IMR-90 (cell line): ENCODE data around the gene TIMP1. TPM values are rescaled to one million over a fixed set of nuclear protein-coding genes. Genes with fewer than 3 reads are reported as not detected.
A peak's percentile ranks its signal among the peaks of the same experiment; 100 is the strongest.

Experiments
- ATAC-seq: fragments of 200-7000 bp; cut with Tn5 transposase; 2 replicates; pipeline ENCODE4 v1.9.1; 2020; ENCODE audit warnings: low read depth, mild to moderate bottlenecking, moderate library complexity
- BruUV-seq: library from RNA; stranded (reverse); fragments of 400-500 nt; replicated peaks from 2 replicates; lab custom pipeline; 2021; lab: Mats Ljungman, UMichigan
- CTCF ChIA-PET: fragments of 300-600 bp; formaldehyde crosslinking; extraction: SDS; loops from one replicate; lab custom pipeline; 2021; ENCODE audit warnings: antibody characterized with exemption; lab: Yijun Ruan, JAX
- POLR2A ChIA-PET: fragments of 300-600 bp; sonication (Branson Sonifier 250); formaldehyde crosslinking; loops from one replicate; lab custom pipeline; 2022; ENCODE audit warnings: antibody characterized with exemption; ENCODE audit not compliant: unreplicated experiment; lab: Charles Lee
- DNase-seq: peaks from one replicate; pipeline ENCODE4 v3.0.0; 2013
- H2AFZ ChIP-seq: replicated peaks from 2 replicates; pipeline ENCODE3; 2013; ENCODE audit warnings: low read length, mild to moderate bottlenecking; ENCODE audit not compliant: poor library complexity
- H2AK5ac ChIP-seq: 2 replicates; pipeline ENCODE4 v1.6.1; 2013; ENCODE audit warnings: low read depth, low read length, inconsistent platforms
- H2AK9ac ChIP-seq: replicated peaks from 2 replicates; pipeline ENCODE3; 2013; ENCODE audit warnings: mild to moderate bottlenecking, low read depth, low read length, moderate library complexity; ENCODE audit not compliant: poor library complexity
- H2BK120ac ChIP-seq: 2 replicates; pipeline ENCODE4 v1.6.1; 2013; ENCODE audit warnings: low read depth, low read length, inconsistent platforms
- H2BK15ac ChIP-seq: 3 replicates; pipeline ENCODE4 v1.6.1; 2013; ENCODE audit warnings: low read depth, low read length, inconsistent platforms
- H2BK20ac ChIP-seq: 2 replicates; pipeline ENCODE4 v1.6.1; 2013; ENCODE audit warnings: low read depth, mild to moderate bottlenecking, inconsistent platforms, low read length, moderate library complexity
- H2BK5ac ChIP-seq: 2 replicates; pipeline ENCODE4 v1.6.1; 2013; ENCODE audit warnings: mild to moderate bottlenecking, low read depth, low read length, inconsistent platforms; ENCODE audit not compliant: poor library complexity, severe bottlenecking
- H3K14ac ChIP-seq: replicated peaks from 2 replicates; pipeline ENCODE4 v1.6.1; 2013; ENCODE audit warnings: low read depth, low read length, inconsistent platforms
- H3K18ac ChIP-seq: 2 replicates; pipeline ENCODE4 v1.6.1; 2013; ENCODE audit warnings: low read depth, low read length, control low read depth
- H3K23ac ChIP-seq: 2 replicates; pipeline ENCODE4 v1.6.1; 2013; ENCODE audit warnings: low read depth, low read length, inconsistent platforms
- H3K27ac ChIP-seq: 2 replicates; pipeline ENCODE4 v1.5.1; 2013; ENCODE audit warnings: mild to moderate bottlenecking, control low read depth, low read length; ENCODE audit not compliant: insufficient read depth
- H3K27me3 ChIP-seq: 2 replicates; pipeline ENCODE4 v1.6.1; 2013; ENCODE audit warnings: low read length; ENCODE audit not compliant: control insufficient read depth, insufficient read depth
- H3K36me3 ChIP-seq: 2 replicates; pipeline ENCODE4 v1.6.1; 2013; ENCODE audit warnings: low read length, mixed read lengths; ENCODE audit not compliant: control insufficient read depth, insufficient read depth
- H3K4ac ChIP-seq: 2 replicates; pipeline ENCODE4 v1.6.1; 2013; ENCODE audit warnings: low read depth, low read length, inconsistent platforms
- H3K4me1 ChIP-seq: 2 replicates; pipeline ENCODE4 v1.6.1; 2013; ENCODE audit warnings: low read length, mixed read lengths; ENCODE audit not compliant: control insufficient read depth, insufficient read depth
- H3K4me2 ChIP-seq: 2 replicates; pipeline ENCODE4 v1.6.1; 2013; ENCODE audit warnings: low read depth, mild to moderate bottlenecking, control low read depth, low read length, moderate library complexity
- H3K4me3 ChIP-seq: 2 replicates; pipeline ENCODE4 v1.5.1; 2013; ENCODE audit warnings: low read depth, mild to moderate bottlenecking, control low read depth, low read length, moderate library complexity; ENCODE audit not compliant: insufficient read depth
- H3K56ac ChIP-seq: 2 replicates; pipeline ENCODE4 v1.6.1; 2013; ENCODE audit warnings: low read length, inconsistent platforms; ENCODE audit not compliant: insufficient read depth; ENCODE audit errors: extremely low read depth
- H3K79me1 ChIP-seq, 2 experiments: 2 replicates each; pipeline ENCODE4 v1.6.1; 2013; ENCODE audit warnings: low read length in 2 of 2, inconsistent platforms in 1 of 2, low read depth in 1 of 2
- H3K9ac ChIP-seq: 2 replicates; pipeline ENCODE4 v1.6.1; 2013; ENCODE audit warnings: low read depth, low read length, control low read depth
- H3K9me1 ChIP-seq: 2 replicates; pipeline ENCODE4 v1.6.1; 2013; ENCODE audit warnings: low read length, inconsistent platforms; ENCODE audit not compliant: insufficient read depth
- H3K9me3 ChIP-seq: 2 replicates; pipeline ENCODE4 v1.6.1; 2013; ENCODE audit warnings: low read length; ENCODE audit not compliant: control insufficient read depth, insufficient read depth
- H4K20me1 ChIP-seq: 2 replicates; pipeline ENCODE4 v1.6.1; 2013; ENCODE audit warnings: low read length, inconsistent platforms; ENCODE audit not compliant: insufficient read depth
- H4K5ac ChIP-seq: 2 replicates; pipeline ENCODE4 v1.6.1; 2013; ENCODE audit warnings: mild to moderate bottlenecking, low read depth, low read length, control low read depth
- H4K8ac ChIP-seq, 2 experiments: 2 replicates each; pipeline ENCODE4 v1.6.1; 2013; ENCODE audit warnings: low read depth in 2 of 2, low read length in 2 of 2, control low read depth in 1 of 2, inconsistent platforms in 1 of 2
- H4K91ac ChIP-seq: 2 replicates; pipeline ENCODE4 v1.6.1; 2013; ENCODE audit warnings: low read depth, low read length, inconsistent platforms; ENCODE audit not compliant: insufficient read depth
- POLR2A ChIP-seq: IDR thresholded peaks from 2 replicates; pipeline ENCODE4 v1.6.1; 2012; ENCODE audit warnings: mild to moderate bottlenecking, low read depth, low read length
- RFX5 ChIP-seq: IDR thresholded peaks from 2 replicates; pipeline ENCODE4 v1.8.0; 2012; ENCODE audit warnings: low read depth, mild to moderate bottlenecking, low read length, moderate library complexity
- WGBS, 2 experiments: methylation state at CpG; one replicate each; pipeline versions ENCODE4 v1.1.5 to v1.1.7; 2013; ENCODE audit warnings: missing lambda C conversion rate in 2 of 2; ENCODE audit not compliant: insufficient read length in 1 of 2; ENCODE audit errors: extremely low coverage in 2 of 2; 5-methylcytosine and 5-hydroxymethylcytosine counted together
- dilution Hi-C: fragments of 300-500 bp; cut with HindIII; formaldehyde crosslinking; loops from one replicate; pipeline ENCODE4 v1.14.3; 2018; ENCODE audit warnings: low sequenced_read_pairs; ENCODE audit not compliant: unreplicated experiment
- in situ Hi-C: fragments of 300-500 bp; cut with MboI; formaldehyde crosslinking; loops from 3 replicates; pipeline ENCODE4 v1.14.3; 2019; ENCODE audit warnings: low sequenced_read_pairs, inconsistent platforms, mixed read lengths
- intact Hi-C: fragments of 100-400 bp; cut with micrococcal nuclease; formaldehyde crosslinking; loops from 2 replicates; pipeline ENCODE4 v1.10.0; 2022
- polyA plus RNA-seq, 3 experiments: library from polyadenylated mRNA; depleted of rRNA; stranded (reverse); fragments of >200 nt; gene quantifications; 2 replicates each; pipeline ENCODE4 v1.2.3, GENCODE V29; 2012; ENCODE audit warnings: low replicate concordance in 1 of 3
- total RNA-seq: library from RNA; depleted of rRNA; stranded (reverse); fragments of >200 nt; gene quantifications from 2 replicates; pipeline ENCODE4 v1.2.3, GENCODE V29; 2012

The TIMP1 gene
- total and polyA plus RNA-seq, 2 of the 4 experiments (the other 2 are of a cell fraction) = 512 to 3,078 TPM

DNA sequence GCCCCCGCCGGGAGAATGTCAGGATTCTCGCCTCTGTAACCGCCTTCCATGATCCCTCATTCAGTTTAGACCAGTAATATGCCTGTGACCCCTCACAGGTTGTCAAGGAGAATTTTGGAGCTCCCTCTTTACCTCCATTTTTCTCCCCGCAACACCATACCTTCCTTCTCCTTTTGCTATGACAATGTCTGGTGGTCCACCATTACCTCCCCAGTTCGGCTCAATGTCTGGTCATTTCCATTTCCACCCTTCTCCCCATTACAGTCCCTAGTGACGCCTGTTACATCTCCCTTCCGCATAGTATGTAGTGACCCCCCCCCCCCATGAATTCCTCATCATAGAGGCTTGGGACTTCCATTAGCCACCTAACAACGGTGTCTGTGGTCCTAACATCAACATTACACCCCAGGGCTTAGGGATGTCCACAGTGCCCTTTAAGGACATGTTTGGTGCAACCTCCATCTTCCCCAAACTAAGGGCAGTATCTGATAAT is 20.5 kb upstream of the TIMP1 start:
- peaks cover 3% of the 10 kb centered on the region; the same call in 1 of the 2 replicates for H3K9me1 ChIP-seq
- H2AK9ac ChIP-seq = peak overlapping the region; percentile 88
- H3K27me3 ChIP-seq = no peaks in the 10 kb centered on the region
- peak overlapping the region; percentile 98 for H3K4me2 ChIP-seq
- 0 out of 3 replicates have a peak overlapping the region, but pooled peaks have one; percentile 21 for H2BK15ac ChIP-seq
- no peaks in the 10 kb centered on the region for H3K9me3 ChIP-seq
- H3K18ac ChIP-seq = peak overlapping the region; percentile 42; the same call in 1 of the 2 replicates
- ATAC-seq = no peak
- H3K23ac ChIP-seq = peak overlapping the region; percentile 68; the same call in 1 of the 2 replicates
- intact Hi-C loops = loop anchor here (1.0 to 5.0 kb wide), 2 partner anchors 83 to 466 kb away; no protein-coding TSS in a partner anchor
- peak overlapping the region; percentile 81 for H3K14ac ChIP-seq
- DNase-seq = no peak
- in situ Hi-C loops = loop anchor here (5.0 kb wide), 1 partner anchor 86 kb away; no protein-coding TSS in a partner anchor
- TF ChIP-seq POLR2A = peak; percentile 74
- TF ChIP-seq RFX5 = no peak
- peak overlapping the region; percentile 72 for H3K4me3 ChIP-seq
- peak overlapping the region; percentile 61 for H3K27ac ChIP-seq
- H3K79me1 ChIP-seq = peaks cover 12 to 43% of the 10 kb centered on the region in 2 experiments
- H2BK5ac ChIP-seq = peak overlapping the region; percentile 54
- ChIA-PET POLR2A (no interaction called here), CTCF (interaction anchor here (0.6 kb wide), 1 partner anchor 83 kb away, joined by 3 read pairs; no protein-coding TSS in a partner anchor)
- peak overlapping the region; percentile 81 for H2AFZ ChIP-seq
- no peak overlapping the region for H2BK20ac ChIP-seq
- peaks cover 14% of the 10 kb centered on the region for H3K36me3 ChIP-seq
- peaks cover 4% of the 10 kb centered on the region for H4K20me1 ChIP-seq
- 0 out of 2 replicates have a peak, but pooled peaks cover 1% of the 10 kb centered on the region for H3K4me1 ChIP-seq
- peak overlapping the region; percentile 82 for H3K4ac ChIP-seq
- WGBS, 2 experiments = 31% methylated on average over 8 of the region's 9 CpGs; no CpG with 5 or more reads in 1 of the 2 experiments
- H3K9ac ChIP-seq = peak overlapping the region; percentile 90
- no TSS peak for BruUV-seq
- H4K8ac ChIP-seq = peak overlapping the region in 1 of 2 experiments; percentile 11; a peak in 1 of 4 replicates
- H3K56ac ChIP-seq = peak overlapping the region; percentile 79
- H2BK120ac ChIP-seq = peak overlapping the region; percentile 19
- H4K5ac ChIP-seq = peak overlapping the region; percentile 2; the same call in 1 of the 2 replicates
- dilution Hi-C loops = no loop called here
- peak overlapping the region; percentile 4; the same call in 1 of the 2 replicates for H4K91ac ChIP-seq
- peak overlapping the region; percentile 87 for H2AK5ac ChIP-seq
